K562 (cell line): ENCODE results near the gene TNIP1. TPM values are rescaled to one million over a fixed set of nuclear protein-coding genes. Genes with fewer than 3 reads are reported as not detected.

ENCODE experiments used
- ATAC-seq: fragments of 200-7000 bp; cut with Tn5 transposase; 3 replicates; pipeline ENCODE4 v1.9.1; 2020; ENCODE audit warnings: moderate library complexity
- BruUV-seq: library from RNA; stranded (reverse); fragments of 400-500 nt; replicated peaks from 2 replicates; lab custom pipeline; 2021; lab: Mats Ljungman, UMichigan
- CTCF ChIA-PET: fragments of 300-600 bp; formaldehyde crosslinking; extraction: SDS; loops from one replicate; lab custom pipeline; 2021; ENCODE audit warnings: low intra/inter-chr PET ratio; lab: Yijun Ruan, JAX
- POLR2A ChIA-PET: fragments of 300-600, 350-650 bp; sonication (Branson Sonifier 250); formaldehyde crosslinking; extraction: SDS; loops from one replicate; lab custom pipeline; 2021; ENCODE audit warnings: antibody characterized with exemption, inconsistent platforms; lab: Yijun Ruan, JAX
- DNase-seq, 4 experiments: peaks; one replicate each; pipeline versions ENCODE4 v3.0.0 to v3.0.0-alpha.2; 2011 to 2018; ENCODE audit warnings: low spot score in 3 of 4, mixed read lengths in 3 of 4; ENCODE audit errors: extremely low read depth in 1 of 4
- FAIRE-seq: peaks from 2 replicates; lab custom pipeline; 2011; peaks lifted over from hg19 to GRCh38; lab: Jason Lieb, UNC
- H2AFZ ChIP-seq: 2 replicates; pipeline ENCODE4 v1.6.0; 2011; ENCODE audit warnings: low read depth, low read length, control low read depth, inconsistent platforms
- H3K27ac ChIP-seq: fragments of 200-600 bp; 3 replicates; pipeline ENCODE4 v1.8.0; 2011; ENCODE audit warnings: low read depth, mild to moderate bottlenecking, control low read depth, inconsistent platforms, low read length, moderate library complexity, mixed read lengths; ENCODE audit errors: extremely low read depth
- H3K27me3 ChIP-seq, 2 experiments: fragments of 300-600 bp in 1 of 2; 2 replicates in 1 of 2; 3 replicates in 1 of 2; pipeline versions ENCODE4 v1.6.0 to v1.8.0; 2011; ENCODE audit warnings: inconsistent platforms in 2 of 2, low read length in 2 of 2, mild to moderate bottlenecking in 1 of 2, mixed read lengths in 1 of 2, moderate library complexity in 1 of 2; ENCODE audit not compliant: control insufficient read depth in 2 of 2, insufficient read depth in 2 of 2
- H3K36me3 ChIP-seq: fragments of 300-600 bp; 3 replicates; pipeline ENCODE4 v1.8.0; 2011; ENCODE audit warnings: mild to moderate bottlenecking, low read length, inconsistent platforms; ENCODE audit not compliant: control insufficient read depth, insufficient read depth
- H3K4me1 ChIP-seq, 2 experiments: fragments of 200-600 bp in 1 of 2; replicated peaks in 1 of 2; 2 replicates in 1 of 2; 3 replicates in 1 of 2; pipeline versions ENCODE4 v1.5.1 to v1.8.0; 2011; ENCODE audit warnings: inconsistent platforms in 2 of 2, low read length in 2 of 2, mild to moderate bottlenecking in 1 of 2, mixed read lengths in 1 of 2, moderate library complexity in 1 of 2; ENCODE audit not compliant: control insufficient read depth in 2 of 2, insufficient read depth in 2 of 2
- H3K4me2 ChIP-seq: 2 replicates; pipeline ENCODE4 v1.6.1; 2011; ENCODE audit warnings: low read length, control low read depth, inconsistent platforms, mixed read lengths; ENCODE audit not compliant: insufficient read depth
- H3K4me3 ChIP-seq: fragments of 200-600 bp; sonication (generic), shearing (Covaris generic); 2 replicates; pipeline ENCODE4 v1.5.1; 2016; ENCODE audit warnings: control low read depth, inconsistent platforms
- H3K79me2 ChIP-seq: fragments of 200-600 bp; 3 replicates; pipeline ENCODE4 v1.8.0; 2011; ENCODE audit warnings: low read length, inconsistent platforms; ENCODE audit not compliant: control insufficient read depth, insufficient read depth
- H3K9ac ChIP-seq, 2 experiments: 2 replicates each; pipeline versions ENCODE4 v1.6.0 to v1.6.1; 2011; ENCODE audit warnings: low read depth in 2 of 2, low read length in 2 of 2, control low read depth in 1 of 2, inconsistent platforms in 1 of 2, mild to moderate bottlenecking in 1 of 2, mixed read lengths in 1 of 2; ENCODE audit not compliant: insufficient read depth in 1 of 2
- H3K9me1 ChIP-seq: one replicate; pipeline ENCODE4 v1.6.0; 2011; ENCODE audit warnings: inconsistent platforms, mild to moderate bottlenecking, low read length, moderate library complexity; ENCODE audit not compliant: control insufficient read depth, insufficient read depth
- H3K9me3 ChIP-seq: replicated peaks from 2 replicates; pipeline ENCODE4 v1.5.1; 2011; ENCODE audit warnings: low read depth, low read length, inconsistent platforms; ENCODE audit not compliant: control insufficient read depth, insufficient read depth
- H4K20me1 ChIP-seq: replicated peaks from 2 replicates; pipeline ENCODE4 v1.6.1; 2011; ENCODE audit warnings: low read length, inconsistent platforms, mixed read lengths; ENCODE audit not compliant: control insufficient read depth, insufficient read depth
- COPS2 ChIP-seq: fragments of 450-650 bp; conservative IDR thresholded peaks from 2 replicates; pipeline ENCODE4 v1.6.1; 2016; ENCODE audit warnings: mild to moderate bottlenecking, moderate library complexity
- EGR1 ChIP-seq: fragments of 450-650 bp; conservative IDR thresholded peaks from 2 replicates; pipeline ENCODE4 v1.6.1; 2017; ENCODE audit warnings: mild to moderate bottlenecking
- ELF4 ChIP-seq: fragments of 450-650 bp; formaldehyde crosslinking; IDR thresholded peaks from 2 replicates; pipeline ENCODE4 v1.4.0; 2022; ENCODE audit warnings: missing genetic modification characterization
- ERF ChIP-seq: fragments of 450-650 bp; formaldehyde crosslinking; IDR thresholded peaks from 2 replicates; pipeline ENCODE4 v1.4.0; 2020; ENCODE audit warnings: mild to moderate bottlenecking, mixed read lengths
- ESRRA ChIP-seq: fragments of 450-650 bp; IDR thresholded peaks from 2 replicates; pipeline ENCODE4 v1.6.1; 2014; ENCODE audit warnings: low read depth, mild to moderate bottlenecking, moderate library complexity, borderline replicate concordance
- FOXK2 ChIP-seq, 2 experiments: fragments of 450-650 bp; IDR thresholded peaks in 1 of 2; conservative IDR thresholded peaks in 1 of 2; 2 replicates each; pipeline ENCODE4 v1.6.1; 2016; ENCODE audit warnings: low read depth in 2 of 2, mild to moderate bottlenecking in 1 of 2
- HEY1 ChIP-seq: fragments of 250-450 bp; sonication (Bioruptor Pico); IDR thresholded peaks from 2 replicates; pipeline ENCODE4 v1.5.0; 2020; ENCODE audit warnings: mild to moderate bottlenecking, moderate library complexity, borderline replicate concordance
- ID3 ChIP-seq, 2 experiments: fragments of 250-450 bp in 1 of 2; fragments of 450-650 bp in 1 of 2; sonication (Bioruptor Pico) in 1 of 2; IDR thresholded peaks; 2 replicates each; pipeline versions ENCODE4 v1.6.1 to v1.8.0; 2016 to 2021; ENCODE audit warnings: mild to moderate bottlenecking in 2 of 2, moderate library complexity in 2 of 2, missing compliant biosample characterization in 1 of 2, missing genetic modification characterization in 1 of 2
- L3MBTL2 ChIP-seq: fragments of 450-650 bp; IDR thresholded peaks from 2 replicates; pipeline ENCODE4 v1.6.1; 2016; ENCODE audit warnings: mild to moderate bottlenecking, moderate library complexity
- MITF ChIP-seq: IDR thresholded peaks from 2 replicates; pipeline ENCODE4 v1.6.1; 2014; ENCODE audit warnings: antibody characterized with exemption
- RREB1 ChIP-seq: fragments of 250-450 bp; sonication (Bioruptor Pico); IDR thresholded peaks from 2 replicates; pipeline ENCODE4 v1.4.0; 2020
- SRSF7 ChIP-seq: fragments of 200-400 bp; formaldehyde crosslinking; optimal IDR thresholded peaks from 2 replicates; pipeline ENCODE3; 2017; ENCODE audit warnings: mild to moderate bottlenecking, low read depth, low read length
- ZBTB7A ChIP-seq: IDR thresholded peaks from 2 replicates; pipeline ENCODE4 v1.6.1; 2011; ENCODE audit warnings: low read depth, mild to moderate bottlenecking, low read length, moderate library complexity, borderline replicate concordance; ENCODE audit not compliant: control insufficient read depth
- ZFX ChIP-seq: sonication (generic); formaldehyde crosslinking; IDR thresholded peaks from 2 replicates; pipeline ENCODE4 v1.8.0; 2022; ENCODE audit warnings: mild to moderate bottlenecking, missing genetic modification reagents, moderate library complexity
- ZNF184 ChIP-seq: sonication (generic); formaldehyde crosslinking; IDR thresholded peaks from 2 replicates; pipeline ENCODE4 v1.5.0; 2020; ENCODE audit warnings: missing genetic modification reagents
- ZNF197 ChIP-seq: fragments of 200-800 bp; sonication (Bioruptor generic); IDR thresholded peaks from 2 replicates; pipeline ENCODE4 v1.6.1; 2016; ENCODE audit warnings: low read depth, missing genetic modification characterization, missing compliant biosample characterization
- ZNF232 ChIP-seq: sonication (generic); formaldehyde crosslinking; IDR thresholded peaks from 2 replicates; pipeline ENCODE4 v1.8.0; 2022; ENCODE audit warnings: mild to moderate bottlenecking, missing genetic modification reagents
- WGBS: fragments of 100-300 bp; shearing (Covaris generic); methylation state at CpG from one replicate; pipeline ENCODE4 v1.1.6; 2016; ENCODE audit warnings: low coverage, mixed read lengths; ENCODE audit not compliant: insufficient coverage; ENCODE audit errors: missing lambda C conversion rate; 5-methylcytosine and 5-hydroxymethylcytosine counted together
- in situ Hi-C: fragments of 300-500 bp; cut with MboI; formaldehyde crosslinking; loops from 4 replicates; pipeline ENCODE4 v1.15.0; 2018; ENCODE audit warnings: inconsistent platforms, mixed read lengths
- intact Hi-C: fragments of 100-400 bp; cut with micrococcal nuclease; formaldehyde crosslinking; loops from 2 replicates; pipeline ENCODE4 v1.14.2; 2022
- polyA plus RNA-seq, 8 experiments: library from polyadenylated mRNA; depleted of rRNA in 4 of 8; stranded (reverse) in 5 of 8; unstranded in 3 of 8; fragments of >200 nt; fragmentation: Nextera tagmentation in 2 of 8; fragmentation: Illumina TruSeq in 1 of 8; extraction: Ambion mirVana in 2 of 8; extraction: Trizol in 1 of 8; gene quantifications; 2 replicates each; pipeline versions ENCODE4 v1.2.1 to v1.2.3, GENCODE V29; 2011 to 2014; ENCODE audit warnings: inconsistent platforms in 1 of 8, missing spikeins in 1 of 8
- total RNA-seq, 7 experiments: library from RNA; depleted of rRNA in 6 of 7; stranded (reverse); fragments of >200 nt in 6 of 7; fragmentation: Illumina TruSeq in 2 of 7; extraction: Trizol in 2 of 7; gene quantifications; 2 replicates each; pipeline versions ENCODE4 v1.2.1 to v1.2.3, GENCODE V29; 2011 to 2021; ENCODE audit warnings: low replicate concordance in 1 of 7

Gene TNIP1
- total and polyA plus RNA-seq, 9 of the 15 experiments (the other 6 are each of a cell fraction or from before 2014, with no cell fraction given) = 0.46 to 41.0 (median 24.6) TPM

- H3K4me1 ChIP-seq = no peaks in the 10 kb centered on the region
- CTCF ChIA-PET = no interaction called here
- BruUV-seq = no TSS peak
- POLR2A ChIA-PET = interaction anchor here (1.2 kb wide), 1 partner anchor 22 kb away, joined by 5 read pairs; no protein-coding TSS in a partner anchor
- intact Hi-C loops (no loop called here), in situ Hi-C loops (no loop called here)
- no peak overlapping the region for H3K27ac ChIP-seq
- no peak for DNase-seq
- no peaks in the 10 kb centered on the region for H3K9me1 ChIP-seq
- H2AFZ ChIP-seq = no peak overlapping the region
- H3K27me3 ChIP-seq = no peaks in the 10 kb centered on the region
- no peaks in the 10 kb centered on the region; the same call in 1 of the 2 replicates for H3K9me3 ChIP-seq
- no peak for ATAC-seq
- H3K4me3 ChIP-seq = no peak overlapping the region
- H3K36me3 ChIP-seq = no peaks in the 10 kb centered on the region
- no peaks in the 10 kb centered on the region for H3K79me2 ChIP-seq
- FAIRE-seq = no peak
- no peak overlapping the region for H3K4me2 ChIP-seq
- H3K9ac ChIP-seq = no peak overlapping the region
- 12% methylated on average over 6 of the region's 6 CpGs for WGBS
- no peaks in the 10 kb centered on the region for H4K20me1 ChIP-seq
- TF ChIP-seq ZNF232 (CRISPR knock-in tag) (no peak), HEY1 (CRISPR knock-in tag) (no peak), ELF4 (CRISPR knock-in tag) (no peak), EGR1 (no peak), ERF (no peak), FOXK2 (conservative IDR thresholded peaks at IDR 0.05 in 1 of 2, IDR thresholded peaks at IDR 0.05 in 1 of 2; ENCODE audit: low read depth in 2 of 2) (no peak), SRSF7 (no peak), L3MBTL2 (no peak), ZFX (CRISPR knock-in tag) (no peak), ZNF184 (CRISPR knock-in tag) (no peak), RREB1 (no peak), ZNF197 (CRISPR knock-in tag) (no peak), ZBTB7A (no peak), MITF (no peak), COPS2 (no peak), ESRRA (no peak), ID3 (CRISPR knock-in tag; IDR thresholded peaks at IDR 0.05) (no peak), ID3 (tag; IDR thresholded peaks at IDR 0.05) (no peak)
Observed at GRCh38 chr5:150992705-150993104, 88.1 kb downstream of the TNIP1 start.
